NCI-H2107 treated with DMSO at 0.1 percent for 48 hours (cell line): Measurements from ENCODE around the gene PACSIN2.
"Not testable (repeated sequence)": the region's sequence is repeated elsewhere in the genome, so short reads cannot be mapped to it uniquely, and the experiment has no call there.

ENCODE experiments used
- DNase-seq: peaks from one replicate; lab custom pipeline; 2025; ENCODE audit not compliant: unreplicated experiment; lab: John Stamatoyannopoulos, UW

PACSIN2 gene, protein sequence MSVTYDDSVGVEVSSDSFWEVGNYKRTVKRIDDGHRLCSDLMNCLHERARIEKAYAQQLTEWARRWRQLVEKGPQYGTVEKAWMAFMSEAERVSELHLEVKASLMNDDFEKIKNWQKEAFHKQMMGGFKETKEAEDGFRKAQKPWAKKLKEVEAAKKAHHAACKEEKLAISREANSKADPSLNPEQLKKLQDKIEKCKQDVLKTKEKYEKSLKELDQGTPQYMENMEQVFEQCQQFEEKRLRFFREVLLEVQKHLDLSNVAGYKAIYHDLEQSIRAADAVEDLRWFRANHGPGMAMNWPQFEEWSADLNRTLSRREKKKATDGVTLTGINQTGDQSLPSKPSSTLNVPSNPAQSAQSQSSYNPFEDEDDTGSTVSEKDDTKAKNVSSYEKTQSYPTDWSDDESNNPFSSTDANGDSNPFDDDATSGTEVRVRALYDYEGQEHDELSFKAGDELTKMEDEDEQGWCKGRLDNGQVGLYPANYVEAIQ

DNA sequence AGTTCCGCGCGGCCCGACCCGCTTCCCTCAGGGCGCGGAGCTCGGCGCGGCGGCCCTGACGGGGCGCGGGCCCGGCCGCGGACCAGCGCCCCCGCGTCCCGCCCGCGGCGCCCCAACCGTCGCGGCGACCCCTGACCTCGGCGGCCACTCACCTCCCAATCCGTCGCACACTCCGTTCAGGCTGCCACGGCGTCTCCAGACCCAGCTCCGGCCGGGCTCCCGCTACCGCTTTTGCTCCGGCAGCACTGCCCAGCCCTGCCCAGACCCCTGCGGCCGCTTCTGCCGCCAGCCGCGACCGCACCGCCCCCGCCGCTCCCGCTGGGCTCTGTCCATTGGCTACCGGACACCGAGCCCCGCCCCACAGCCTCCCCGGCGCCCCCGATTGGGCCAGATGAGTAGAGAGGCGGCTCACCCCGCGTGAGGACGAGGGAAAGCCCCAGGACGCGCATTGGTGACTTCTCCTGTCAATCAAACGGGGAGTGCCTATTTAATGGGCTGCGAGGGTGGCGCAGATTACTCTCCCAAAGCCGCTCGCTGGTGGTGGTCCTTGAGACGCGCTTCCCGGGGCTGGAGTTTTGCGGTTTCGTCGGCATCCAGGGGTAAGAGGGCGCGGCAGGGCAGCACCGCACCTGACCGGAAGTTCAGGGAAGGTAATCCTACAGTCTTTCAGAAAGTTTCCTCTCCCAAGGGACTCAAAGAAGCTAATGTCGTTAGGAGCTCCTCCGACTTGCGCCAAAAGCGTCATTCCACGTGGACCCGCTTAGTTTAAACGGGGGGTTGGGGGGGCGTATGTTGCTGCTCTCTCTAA lies at the start of gene PACSIN2:
TSS of gene PACSIN2 (minus strand) at position 281 of the 808 bp plus-strand sequence. CDS start 103,069 bp downstream, outside the sequence.
- peak; percentile 86 for DNase-seq

DNA sequence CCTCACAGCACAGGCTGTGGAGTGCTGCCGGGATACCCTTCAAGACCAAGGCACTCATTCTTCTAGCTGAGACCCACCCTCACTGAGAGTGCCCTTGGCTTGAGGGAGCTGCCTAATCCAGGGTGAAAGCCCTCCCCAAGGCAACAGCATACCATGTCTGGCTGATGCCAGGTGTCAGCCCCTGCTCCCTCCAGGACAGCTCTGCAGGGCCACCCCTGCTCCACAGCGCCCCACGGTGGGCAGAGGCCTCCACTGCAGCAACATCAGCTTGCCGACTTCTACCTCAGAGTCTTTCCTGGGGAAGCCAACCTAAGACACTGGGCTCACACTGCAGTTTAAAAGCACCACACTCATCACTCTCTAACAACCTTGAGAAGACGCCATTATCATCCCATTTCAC lies 45.2 kb upstream of the PACSIN2 start:
- DNase-seq, result no peak

GRCh38 chr22:43057641-43058040 lies 42.7 kb upstream of the PACSIN2 start:
- DNase-seq, result no peak

- DNase-seq, result no peak
Measured at GRCh38 chr22:43053176-43053575, 38.2 kb upstream of the PACSIN2 start.

- no peak for DNase-seq
Measured at GRCh38 chr22:43050995-43051394, 36.0 kb upstream of the PACSIN2 start.

GRCh38 chr22:43047605-43048004 lies 32.7 kb upstream of the PACSIN2 start:
- no peak for DNase-seq

DNA sequence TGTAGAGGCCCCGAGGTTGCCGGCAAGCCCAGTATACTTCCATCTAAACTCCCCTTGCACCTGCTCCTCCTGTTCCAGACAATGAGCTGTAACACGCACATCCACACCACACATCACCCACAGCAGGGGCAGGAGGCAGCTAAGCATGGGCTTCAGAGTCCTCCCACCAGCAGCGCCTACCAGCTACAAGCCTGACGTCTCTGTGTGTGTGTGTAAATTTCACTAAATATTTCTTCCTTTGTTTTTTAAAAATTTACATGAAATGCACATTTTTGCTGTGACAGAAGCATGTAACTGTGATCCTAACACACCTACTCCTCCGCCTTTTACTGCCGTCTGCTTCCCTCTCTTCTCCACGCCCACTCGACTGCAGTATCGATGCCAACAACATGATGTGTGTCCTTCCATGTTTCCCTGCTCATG lies 29.4 kb upstream of the PACSIN2 start:
- no peak for DNase-seq

- DNase-seq, result peak; percentile 74
Measured at GRCh38 chr22:43042101-43042780, 27.3 kb upstream of the PACSIN2 start.

GRCh38 chr22:43039800-43040199 lies 24.9 kb upstream of the PACSIN2 start:
- DNase-seq, result peak; percentile 60

- DNase-seq, result no peak
Measured at GRCh38 chr22:43038325-43038724, 23.4 kb upstream of the PACSIN2 start.

DNA sequence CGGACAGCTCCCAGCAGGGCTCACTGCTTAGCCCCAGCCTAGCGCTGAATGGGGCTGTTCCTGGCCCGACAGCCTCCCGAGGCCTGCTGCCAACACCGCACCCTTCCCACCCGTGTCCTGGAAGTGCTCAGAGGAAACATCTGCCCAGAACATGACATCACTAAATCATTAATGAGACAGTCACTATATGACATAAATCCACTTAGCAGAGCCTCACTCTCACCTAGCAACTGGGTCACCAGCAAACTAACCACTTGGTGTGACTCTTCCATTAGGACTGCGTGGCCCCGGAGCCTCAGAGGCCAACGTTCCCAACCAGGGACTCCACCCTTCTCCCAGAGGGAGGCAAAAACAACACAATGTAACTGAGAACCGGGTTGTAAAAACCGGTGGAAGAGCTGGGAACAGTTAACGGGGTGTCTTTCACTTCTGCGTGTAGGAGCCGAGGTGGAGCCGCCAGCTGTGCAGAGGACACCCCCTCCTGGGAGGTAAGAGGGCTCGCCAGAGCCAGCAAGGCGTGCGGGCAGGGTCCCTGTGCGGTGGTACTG lies 21.4 kb upstream of the PACSIN2 start:
- no peak for DNase-seq

GRCh38 chr22:43035250-43035649 lies 20.3 kb upstream of the PACSIN2 start:
- no peak for DNase-seq

DNA sequence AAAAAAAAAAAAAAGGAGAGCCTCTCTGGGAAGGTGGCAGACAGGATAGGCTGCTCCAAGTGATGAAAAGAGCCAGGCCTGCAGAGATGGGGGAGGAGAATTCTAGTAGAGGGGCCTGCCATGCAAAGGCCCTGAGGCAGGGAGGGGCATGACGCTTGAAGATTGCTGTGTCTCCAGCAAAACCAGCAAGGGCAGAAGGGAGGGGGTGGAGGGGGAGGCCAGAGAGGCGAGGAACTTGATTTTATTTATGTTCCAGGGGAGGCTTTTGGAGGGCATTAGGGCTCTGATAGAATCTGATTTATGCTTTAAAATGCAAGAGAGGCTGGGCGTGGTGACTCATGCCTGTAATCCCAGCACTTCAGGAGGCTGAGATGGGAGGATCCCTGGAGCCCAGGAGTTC lies 16.7 kb upstream of the PACSIN2 start:
- no peak for DNase-seq

- DNase-seq, result no peak
Measured at GRCh38 chr22:43018615-43019014, 3.7 kb upstream of the PACSIN2 start.

DNA sequence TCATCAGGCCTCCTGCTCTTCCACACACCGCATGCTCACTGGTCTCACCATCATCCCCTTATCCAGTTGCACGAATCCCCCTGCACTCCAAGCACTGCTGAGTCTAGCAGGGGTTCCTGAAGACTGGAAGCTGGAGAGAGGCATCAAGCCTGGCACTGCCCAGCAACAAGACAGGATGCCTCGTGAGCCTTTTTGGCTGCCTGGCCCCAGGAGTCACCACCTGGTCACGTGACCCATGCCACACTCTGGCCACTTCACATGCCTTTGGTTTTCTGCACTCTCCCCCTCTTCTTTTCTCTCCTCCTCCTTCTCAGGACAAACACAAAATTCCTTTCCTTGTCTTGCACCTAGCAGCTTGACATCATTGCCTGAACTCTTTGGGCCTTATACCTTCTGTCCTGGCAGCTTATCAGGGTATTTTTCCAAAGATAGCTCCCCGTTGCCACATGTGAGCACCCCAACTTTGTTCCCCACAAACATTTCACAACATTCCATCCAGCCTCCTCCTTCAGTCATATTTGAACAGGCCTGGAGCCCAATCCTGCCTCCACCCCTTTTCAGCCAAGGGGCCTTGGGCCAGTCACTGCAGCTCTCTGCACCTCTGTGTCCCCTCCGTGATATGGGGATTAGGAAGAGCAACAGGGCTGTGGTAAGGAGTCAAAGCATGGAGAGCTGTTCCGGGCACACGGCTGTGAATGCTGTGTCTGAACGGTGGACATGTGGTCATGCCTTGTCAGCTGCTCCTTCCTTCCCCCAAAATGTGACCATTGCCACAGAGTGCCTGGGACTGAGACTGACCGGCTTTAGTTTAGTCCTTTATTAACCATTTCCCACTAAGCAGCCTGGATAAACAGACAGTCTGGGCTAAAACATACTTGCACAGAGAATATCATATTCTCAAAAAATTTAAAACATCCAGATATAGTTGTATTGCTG lies 2.8 kb upstream of the PACSIN2 start:
- DNase-seq, result no peak

GRCh38 chr22:43016150-43016549 lies 1.2 kb upstream of the PACSIN2 start:
- DNase-seq, result not testable (repeated sequence)

DNA sequence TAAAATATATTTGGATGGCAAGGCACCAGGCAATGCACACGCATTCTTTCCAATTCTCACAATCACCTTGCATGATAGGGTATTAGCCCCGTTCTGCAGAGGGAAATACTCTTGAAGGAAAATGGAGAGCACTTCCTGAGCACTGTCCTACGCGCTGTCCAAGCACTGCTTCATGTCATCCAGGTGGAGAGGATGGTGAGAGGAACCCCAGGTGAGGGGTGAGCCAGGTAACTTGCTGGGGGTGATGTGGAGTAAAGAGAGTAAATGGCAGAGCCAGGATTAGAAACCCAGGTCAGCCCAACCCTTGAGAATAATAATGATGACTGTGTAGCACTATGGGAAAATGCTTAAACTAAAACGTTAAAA lies 711 bp upstream of the PACSIN2 start:
- no peak for DNase-seq

DNA sequence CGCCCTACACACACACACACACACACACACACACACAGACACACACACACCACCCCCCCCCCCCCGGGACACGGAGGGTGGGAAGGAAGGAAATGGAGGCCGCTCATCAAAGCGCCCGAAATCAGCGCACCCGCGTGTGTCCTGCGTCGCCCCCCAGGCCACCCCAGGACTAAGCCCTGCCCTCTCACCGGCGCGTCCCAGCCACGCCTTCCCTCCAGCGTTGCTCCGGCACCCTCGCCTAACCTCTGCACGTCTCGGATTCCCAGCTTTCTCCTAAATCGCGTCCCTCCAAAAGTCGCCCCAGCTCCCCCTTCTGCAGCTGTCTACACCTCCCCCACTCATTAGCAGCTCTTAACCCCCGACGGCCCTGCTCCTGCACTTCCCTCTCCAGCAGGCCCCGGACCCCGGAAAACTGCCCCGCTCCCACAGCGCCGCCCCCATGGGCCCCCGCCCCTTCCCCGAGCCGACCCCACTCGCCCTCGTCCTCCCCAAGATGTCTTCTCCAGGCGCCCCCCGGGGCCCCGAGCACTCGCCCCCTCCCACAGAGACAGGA lies 557 bp downstream of the PACSIN2 start:
- DNase-seq, result no peak

GRCh38 chr22:43013355-43014315 lies 1.3 kb downstream of the PACSIN2 start:
- no peak for DNase-seq
